ENCODE measurements around the gene PHACTR3. TPM values are rescaled to one million over a fixed set of nuclear protein-coding genes. Genes with fewer than 3 reads are reported as not detected.

PHACTR3 gene
- total RNA-seq, 1 experiment from 2014 or later, result not detected

GRCh38 chr20:59670786-59671492 lies 66.6 kb downstream of the PHACTR3 start:
- Histone ChIP-seq H3K27ac (no peak overlapping the region), H3K4me1 (no peaks in the 10 kb centered on the region), H3K27me3 (peaks cover 38% of the 10 kb centered on the region), H3K9me3 (replicated peaks) (no peaks in the 10 kb centered on the region), H3K36me3 (no peaks in the 10 kb centered on the region), H3K4me3 (no peak overlapping the region)
- no peak for DNase-seq

DNA sequence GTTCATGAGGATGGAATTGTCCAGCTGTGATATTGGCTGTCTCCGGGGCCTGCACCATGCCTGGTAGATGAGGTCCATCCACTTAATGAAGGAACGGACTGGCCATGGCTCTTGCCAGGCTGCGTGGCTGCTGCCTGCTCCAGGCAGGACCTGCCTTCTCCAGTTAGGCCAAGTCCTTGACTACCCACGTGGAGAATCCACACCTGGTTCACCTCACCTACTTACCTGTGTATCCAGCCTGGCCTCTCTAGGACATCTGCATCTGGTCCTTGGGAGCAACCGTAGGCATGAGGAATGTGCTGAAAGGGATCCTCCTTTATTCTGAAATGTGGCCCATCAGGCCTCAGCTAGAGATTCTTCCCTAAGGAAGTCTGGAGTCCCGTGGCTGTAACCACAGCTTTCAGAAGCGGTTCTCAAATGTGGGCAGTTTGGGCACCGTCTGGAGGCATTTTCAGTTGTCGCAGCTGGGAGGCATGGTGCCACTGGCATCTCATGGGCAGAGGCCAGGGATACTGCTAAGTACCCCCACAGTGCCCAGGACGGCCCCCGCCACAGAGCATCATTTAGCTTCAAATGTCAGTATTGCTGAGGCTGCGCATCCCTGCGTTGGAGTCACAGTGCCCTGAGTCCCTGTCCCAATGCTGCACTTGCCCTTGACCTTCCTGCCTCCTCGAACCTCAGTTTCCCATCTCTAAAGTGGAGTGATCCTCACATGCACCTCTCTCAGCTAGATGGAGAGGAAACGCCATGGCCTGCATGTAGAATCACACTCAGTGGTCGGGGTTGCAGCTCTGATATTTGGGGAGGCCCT lies 67.5 kb downstream of the PHACTR3 start:
- DNase-seq, result no peak
- Histone ChIP-seq H3K9me3 (replicated peaks) (no peaks in the 10 kb centered on the region), H3K27me3 (peaks cover 41% of the 10 kb centered on the region), H3K4me1 (no peaks in the 10 kb centered on the region), H3K4me3 (no peak overlapping the region), H3K36me3 (no peaks in the 10 kb centered on the region), H3K27ac (no peak overlapping the region)

DNA sequence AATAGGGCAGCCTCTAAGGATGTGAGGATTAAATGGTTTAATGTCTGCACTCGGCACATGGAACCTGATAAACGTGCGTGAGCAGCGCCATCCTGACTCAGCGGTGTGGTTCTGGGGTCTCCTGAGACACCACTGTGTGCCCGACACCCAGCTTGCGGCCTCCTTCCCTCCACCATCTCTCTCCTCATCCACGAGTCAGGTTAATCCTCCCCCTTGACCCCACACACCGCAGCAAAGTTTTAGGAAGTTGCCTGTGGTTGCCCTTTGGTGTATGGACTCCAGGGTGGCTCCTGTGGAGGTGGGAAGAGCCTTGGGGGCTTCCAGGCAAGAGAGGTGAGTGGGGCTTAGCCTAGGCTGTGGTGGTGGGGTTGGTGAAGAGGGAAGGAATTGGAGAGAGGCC lies 68.2 kb downstream of the PHACTR3 start:
- no peak for DNase-seq
- Histone ChIP-seq H3K36me3 (no peaks in the 10 kb centered on the region), H3K9me3 (replicated peaks) (no peaks in the 10 kb centered on the region), H3K27ac (no peak overlapping the region), H3K27me3 (peaks cover 46% of the 10 kb centered on the region), H3K4me3 (no peak overlapping the region), H3K4me1 (no peaks in the 10 kb centered on the region)

GRCh38 chr20:59673288-59673997 lies 69.1 kb downstream of the PHACTR3 start:
- Histone ChIP-seq H3K36me3 (no peaks in the 10 kb centered on the region), H3K4me3 (no peak overlapping the region), H3K27ac (no peak overlapping the region), H3K9me3 (replicated peaks) (no peaks in the 10 kb centered on the region), H3K27me3 (peaks cover 55% of the 10 kb centered on the region), H3K4me1 (no peaks in the 10 kb centered on the region)
- no peak for DNase-seq

- no peaks in the 10 kb centered on the region for H3K36me3 ChIP-seq
- H3K9me3 ChIP-seq (replicated peaks), result no peaks in the 10 kb centered on the region
- peak in 1 of 2 experiments; percentile 26 for DNase-seq
- no peak overlapping the region for H3K27ac ChIP-seq
- no peak overlapping the region for H3K4me3 ChIP-seq
- peaks cover 54% of the 10 kb centered on the region for H3K27me3 ChIP-seq
- no peaks in the 10 kb centered on the region for H3K4me1 ChIP-seq
Measured at GRCh38 chr20:59673998-59674445, 69.7 kb downstream of the PHACTR3 start.

- H3K4me3 ChIP-seq, result no peak overlapping the region
- H3K27me3 ChIP-seq, result peaks cover 49% of the 10 kb centered on the region
- DNase-seq, result no peak
- no peaks in the 10 kb centered on the region for H3K4me1 ChIP-seq
- no peaks in the 10 kb centered on the region for H3K9me3 ChIP-seq (replicated peaks)
- H3K27ac ChIP-seq, result no peak overlapping the region
- no peaks in the 10 kb centered on the region for H3K36me3 ChIP-seq
Measured at GRCh38 chr20:59676126-59676850, 71.9 kb downstream of the PHACTR3 start.

DNA sequence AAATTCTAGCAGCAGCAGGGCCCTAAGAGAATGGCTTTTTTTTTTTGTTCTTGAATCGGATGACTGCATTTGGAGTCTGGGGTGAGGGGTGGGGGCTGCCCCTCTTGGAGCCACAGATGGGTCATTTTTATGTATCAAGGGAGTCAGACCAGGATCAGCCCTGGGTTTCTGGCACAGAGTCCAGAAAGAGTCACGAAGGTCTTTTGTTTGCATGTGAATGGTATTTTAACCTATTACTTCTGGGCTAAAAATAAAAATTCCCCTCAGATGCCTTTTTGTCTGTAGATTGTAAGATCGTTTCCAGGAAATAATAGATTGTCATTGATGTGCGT lies 72.5 kb downstream of the PHACTR3 start:
- no peak for DNase-seq
- Histone ChIP-seq H3K4me3 (no peak overlapping the region), H3K27ac (no peak overlapping the region), H3K9me3 (replicated peaks) (no peaks in the 10 kb centered on the region), H3K36me3 (no peaks in the 10 kb centered on the region), H3K27me3 (peaks cover 54% of the 10 kb centered on the region), H3K4me1 (no peaks in the 10 kb centered on the region)

GRCh38 chr20:59677586-59677985 lies 73.2 kb downstream of the PHACTR3 start:
- Histone ChIP-seq H3K4me1 (no peaks in the 10 kb centered on the region), H3K4me3 (no peak overlapping the region), H3K36me3 (no peaks in the 10 kb centered on the region), H3K27me3 (peaks cover 57% of the 10 kb centered on the region), H3K27ac (no peak overlapping the region), H3K9me3 (replicated peaks) (no peaks in the 10 kb centered on the region)
- no peak for DNase-seq

- no peak overlapping the region for H3K4me3 ChIP-seq
- H3K27me3 ChIP-seq, result peaks cover 54% of the 10 kb centered on the region
- DNase-seq, result no peak
- no peaks in the 10 kb centered on the region for H3K9me3 ChIP-seq (replicated peaks)
- H3K36me3 ChIP-seq, result no peaks in the 10 kb centered on the region
- no peak overlapping the region for H3K27ac ChIP-seq
- no peaks in the 10 kb centered on the region for H3K4me1 ChIP-seq
Measured at GRCh38 chr20:59678288-59678687, 73.9 kb downstream of the PHACTR3 start.

DNA sequence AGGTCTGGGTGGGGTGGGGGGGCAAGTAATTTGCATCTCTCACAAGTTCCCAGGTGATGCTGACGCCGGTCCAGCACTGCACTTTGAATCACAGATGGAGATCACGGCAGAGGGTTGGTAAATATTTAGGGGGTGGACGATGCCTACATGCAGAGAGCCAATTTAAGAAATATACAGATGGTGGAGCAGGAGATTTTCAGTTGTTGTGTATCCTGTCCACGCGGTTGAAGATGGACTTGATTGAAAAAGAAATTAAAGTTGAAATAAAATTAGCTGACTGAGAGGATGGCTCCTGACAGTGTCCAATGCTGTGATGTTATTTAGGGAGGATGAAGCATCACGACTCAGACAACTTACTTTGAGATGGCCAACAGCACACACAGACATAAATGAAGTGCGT lies 74.6 kb downstream of the PHACTR3 start:
- peaks cover 48% of the 10 kb centered on the region for H3K27me3 ChIP-seq
- no peak for DNase-seq
- H3K36me3 ChIP-seq, result no peaks in the 10 kb centered on the region
- no peak overlapping the region for H3K4me3 ChIP-seq
- no peak overlapping the region for H3K27ac ChIP-seq
- H3K9me3 ChIP-seq (replicated peaks), result no peaks in the 10 kb centered on the region
- no peaks in the 10 kb centered on the region for H3K4me1 ChIP-seq

- H3K4me1 ChIP-seq, result no peaks in the 10 kb centered on the region
- H3K27ac ChIP-seq, result no peak overlapping the region
- peaks cover 47% of the 10 kb centered on the region for H3K27me3 ChIP-seq
- H3K36me3 ChIP-seq, result no peaks in the 10 kb centered on the region
- no peak for DNase-seq
- H3K9me3 ChIP-seq (replicated peaks), result no peaks in the 10 kb centered on the region
- H3K4me3 ChIP-seq, result no peak overlapping the region
Measured at GRCh38 chr20:59680148-59680650, 75.9 kb downstream of the PHACTR3 start.

DNA sequence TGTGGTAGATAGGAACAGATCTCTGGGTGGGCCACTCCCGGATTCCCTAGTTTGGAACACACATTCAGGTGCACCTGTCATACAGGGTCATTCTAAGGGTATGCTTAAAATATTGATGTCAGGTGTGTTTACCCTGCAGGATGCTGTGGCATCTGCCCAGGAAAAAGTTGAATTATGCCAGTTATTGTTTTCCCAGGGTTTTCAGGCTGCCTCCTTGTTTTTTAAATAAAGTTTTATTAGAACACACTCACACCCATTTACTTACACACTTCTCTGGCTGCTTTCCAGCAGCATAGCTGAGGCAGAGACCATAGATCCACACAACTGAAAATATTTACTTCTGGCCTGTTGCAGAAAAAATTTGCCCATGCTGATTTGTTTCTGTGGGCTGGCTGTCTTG lies 76.5 kb downstream of the PHACTR3 start:
- no peak overlapping the region for H3K27ac ChIP-seq
- no peak for DNase-seq
- peaks cover 41% of the 10 kb centered on the region for H3K27me3 ChIP-seq
- H3K4me1 ChIP-seq, result no peaks in the 10 kb centered on the region
- no peaks in the 10 kb centered on the region for H3K36me3 ChIP-seq
- no peaks in the 10 kb centered on the region for H3K9me3 ChIP-seq (replicated peaks)
- H3K4me3 ChIP-seq, result no peak overlapping the region

DNA sequence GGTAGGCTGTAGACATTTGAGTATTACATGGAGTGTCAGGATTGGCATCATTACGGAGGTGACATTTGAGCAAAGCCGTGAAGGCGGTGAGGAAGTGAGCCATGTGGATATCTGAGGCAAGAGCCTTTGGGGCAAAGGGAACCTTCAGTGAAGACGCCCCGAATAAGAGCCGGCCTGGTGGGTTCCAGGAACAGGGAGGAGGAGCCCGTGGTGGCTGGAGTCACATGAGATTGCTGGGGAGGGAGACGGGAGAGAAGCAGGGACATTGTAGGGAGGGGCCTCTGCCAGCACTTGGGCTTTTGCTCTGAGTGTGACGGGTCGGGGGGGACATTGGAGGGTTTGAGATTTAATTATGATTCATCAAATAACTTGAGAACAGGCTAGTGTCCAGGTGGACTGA lies 78.3 kb downstream of the PHACTR3 start:
- DNase-seq, result no peak
- Histone ChIP-seq H3K27ac (no peak overlapping the region), H3K27me3 (peaks cover 31% of the 10 kb centered on the region), H3K9me3 (replicated peaks) (0 out of 2 replicates have a peak, but pooled peaks cover 5% of the 10 kb centered on the region), H3K4me3 (no peak overlapping the region), H3K4me1 (no peaks in the 10 kb centered on the region), H3K36me3 (no peaks in the 10 kb centered on the region)

DNA sequence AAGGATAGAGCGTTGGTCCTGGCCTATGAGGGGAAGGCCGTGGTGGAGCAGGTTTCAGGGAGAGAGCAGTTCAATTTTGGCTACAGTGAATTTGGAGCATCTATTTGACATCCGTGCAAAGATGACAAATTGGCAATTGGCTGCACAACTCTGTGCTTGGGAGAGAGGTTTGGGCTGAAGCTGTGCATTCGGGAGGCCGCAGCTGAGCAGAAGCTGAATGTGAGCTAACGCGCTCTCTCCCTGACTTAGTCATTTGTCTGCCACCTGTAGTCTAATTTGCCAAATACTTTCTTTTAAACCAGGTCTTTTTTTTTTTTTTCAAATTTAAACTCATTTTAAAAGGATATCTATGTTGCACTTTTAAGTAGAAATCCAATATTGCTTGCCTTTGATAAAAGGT lies 78.8 kb downstream of the PHACTR3 start:
- no peaks in the 10 kb centered on the region for H3K4me1 ChIP-seq
- no peak overlapping the region for H3K4me3 ChIP-seq
- no peaks in the 10 kb centered on the region for H3K36me3 ChIP-seq
- DNase-seq, result no peak
- no peak overlapping the region for H3K27ac ChIP-seq
- H3K9me3 ChIP-seq (replicated peaks), result 0 out of 2 replicates have a peak, but pooled peaks cover 5% of the 10 kb centered on the region
- peaks cover 25% of the 10 kb centered on the region for H3K27me3 ChIP-seq
